ENCODE data around the gene FRMD5.

DNA sequence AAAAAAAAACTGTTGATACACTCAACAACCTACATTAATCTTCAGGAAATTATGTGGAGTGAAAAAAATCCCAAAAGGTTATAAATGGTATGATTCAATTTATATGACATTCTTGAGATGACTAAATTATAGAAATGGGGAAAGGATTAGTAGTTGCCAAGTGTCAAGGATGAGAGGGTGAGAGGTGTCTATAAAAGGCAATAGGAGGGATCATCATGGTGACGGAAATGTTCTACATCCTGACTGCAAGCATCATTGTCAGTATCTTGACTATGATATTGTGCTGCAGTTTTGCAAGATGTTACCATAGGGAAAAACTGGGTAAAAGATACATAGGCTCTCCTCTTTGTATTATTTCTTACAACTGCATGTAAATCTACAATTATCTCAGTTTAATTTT is 125.6 kb downstream of the FRMD5 start:
- TF ChIP-seq, protein P1, sequence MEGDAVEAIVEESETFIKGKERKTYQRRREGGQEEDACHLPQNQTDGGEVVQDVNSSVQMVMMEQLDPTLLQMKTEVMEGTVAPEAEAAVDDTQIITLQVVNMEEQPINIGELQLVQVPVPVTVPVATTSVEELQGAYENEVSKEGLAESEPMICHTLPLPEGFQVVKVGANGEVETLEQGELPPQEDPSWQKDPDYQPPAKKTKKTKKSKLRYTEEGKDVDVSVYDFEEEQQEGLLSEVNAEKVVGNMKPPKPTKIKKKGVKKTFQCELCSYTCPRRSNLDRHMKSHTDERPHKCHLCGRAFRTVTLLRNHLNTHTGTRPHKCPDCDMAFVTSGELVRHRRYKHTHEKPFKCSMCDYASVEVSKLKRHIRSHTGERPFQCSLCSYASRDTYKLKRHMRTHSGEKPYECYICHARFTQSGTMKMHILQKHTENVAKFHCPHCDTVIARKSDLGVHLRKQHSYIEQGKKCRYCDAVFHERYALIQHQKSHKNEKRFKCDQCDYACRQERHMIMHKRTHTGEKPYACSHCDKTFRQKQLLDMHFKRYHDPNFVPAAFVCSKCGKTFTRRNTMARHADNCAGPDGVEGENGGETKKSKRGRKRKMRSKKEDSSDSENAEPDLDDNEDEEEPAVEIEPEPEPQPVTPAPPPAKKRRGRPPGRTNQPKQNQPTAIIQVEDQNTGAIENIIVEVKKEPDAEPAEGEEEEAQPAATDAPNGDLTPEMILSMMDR (IDR thresholded peaks at IDR 0.05) = no peak
- TF ChIP-seq POLR2A (IDR thresholded peaks at IDR 0.05) = no peak

Data from lower leg skin (tissue), 3 donors.